ENCODE results near the gene MTHFR. TPM values are rescaled to one million over a fixed set of nuclear protein-coding genes. Genes with fewer than 3 reads are reported as not detected.

Gene MTHFR
- total and polyA plus RNA-seq, 8 donors = 9.6 to 19.1 (median 15.6) TPM

DNA sequence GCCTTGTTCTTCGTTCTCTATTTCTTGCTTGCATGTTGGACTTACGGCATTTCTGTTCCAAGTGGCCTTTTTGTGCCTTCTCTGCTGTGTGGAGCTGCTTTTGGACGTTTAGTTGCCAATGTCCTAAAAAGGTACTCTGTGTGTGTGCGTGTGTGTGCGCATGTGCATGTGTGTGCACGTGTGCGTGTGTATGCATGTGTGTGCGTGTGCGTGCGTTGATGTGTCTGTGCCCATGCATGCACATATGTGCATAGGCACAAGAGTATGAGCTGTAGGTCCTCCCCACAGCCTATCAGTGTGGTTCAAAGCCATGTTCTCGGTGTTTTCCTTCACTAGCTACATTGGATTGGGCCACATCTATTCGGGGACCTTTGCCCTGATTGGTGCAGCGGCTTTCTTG lies 28.1 kb upstream of the MTHFR start:
- WGBS, 2 donors = 91 to 96% methylated on average over 13 of the region's 13 CpGs
- ATAC-seq (no peak), FAIRE-seq (no peak), DNase-seq (no peak)
- no peaks in the 10 kb centered on the region for H3K9me3 ChIP-seq
- H3K4me3 ChIP-seq = no peak overlapping the region
- no peaks in the 10 kb centered on the region for H3K4me1 ChIP-seq
- no peak overlapping the region for H3K27ac ChIP-seq
- TF ChIP-seq, protein P1, sequence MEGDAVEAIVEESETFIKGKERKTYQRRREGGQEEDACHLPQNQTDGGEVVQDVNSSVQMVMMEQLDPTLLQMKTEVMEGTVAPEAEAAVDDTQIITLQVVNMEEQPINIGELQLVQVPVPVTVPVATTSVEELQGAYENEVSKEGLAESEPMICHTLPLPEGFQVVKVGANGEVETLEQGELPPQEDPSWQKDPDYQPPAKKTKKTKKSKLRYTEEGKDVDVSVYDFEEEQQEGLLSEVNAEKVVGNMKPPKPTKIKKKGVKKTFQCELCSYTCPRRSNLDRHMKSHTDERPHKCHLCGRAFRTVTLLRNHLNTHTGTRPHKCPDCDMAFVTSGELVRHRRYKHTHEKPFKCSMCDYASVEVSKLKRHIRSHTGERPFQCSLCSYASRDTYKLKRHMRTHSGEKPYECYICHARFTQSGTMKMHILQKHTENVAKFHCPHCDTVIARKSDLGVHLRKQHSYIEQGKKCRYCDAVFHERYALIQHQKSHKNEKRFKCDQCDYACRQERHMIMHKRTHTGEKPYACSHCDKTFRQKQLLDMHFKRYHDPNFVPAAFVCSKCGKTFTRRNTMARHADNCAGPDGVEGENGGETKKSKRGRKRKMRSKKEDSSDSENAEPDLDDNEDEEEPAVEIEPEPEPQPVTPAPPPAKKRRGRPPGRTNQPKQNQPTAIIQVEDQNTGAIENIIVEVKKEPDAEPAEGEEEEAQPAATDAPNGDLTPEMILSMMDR (IDR thresholded peaks at IDR 0.05) = no peak
- H3K36me3 ChIP-seq = peaks cover 0 to 65% (median 21%) of the 10 kb centered on the region in 3 donors
- intact Hi-C loops (cut with DNase I) = loop anchor here in 2 of 3 donors (10.0 kb wide), 2 partner anchors 131 to 151 kb away; partner anchors contain the start of gene MFN2 (in 1 of the 2)
- H3K27me3 ChIP-seq = no peaks in the 10 kb centered on the region

DNA sequence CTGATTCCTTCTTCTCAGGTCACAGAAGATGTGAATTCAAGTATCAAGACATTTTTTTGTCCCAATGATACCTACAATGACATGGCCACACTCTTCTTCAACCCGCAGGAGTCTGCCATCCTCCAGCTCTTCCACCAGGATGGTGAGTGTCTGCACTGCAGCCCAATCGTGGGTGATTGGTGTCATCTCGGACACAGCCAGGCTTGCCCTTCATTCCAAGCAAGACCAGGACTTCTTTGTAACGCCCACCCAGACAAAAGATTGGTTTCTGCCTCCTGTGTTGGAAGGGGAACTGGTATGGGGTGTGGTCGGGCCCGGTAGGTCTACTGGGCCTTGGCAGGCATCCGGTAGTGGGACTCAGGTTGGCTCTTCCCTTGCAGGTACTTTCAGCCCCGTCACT lies 27.7 kb upstream of the MTHFR start:
- TF ChIP-seq, protein P1 (IDR thresholded peaks at IDR 0.05) = no peak
- no peaks in the 10 kb centered on the region for H3K9me3 ChIP-seq
- no peak overlapping the region for H3K27ac ChIP-seq
- no peak overlapping the region for H3K4me3 ChIP-seq
- peaks cover 0 to 67% (median 21%) of the 10 kb centered on the region in 3 donors for H3K36me3 ChIP-seq
- no peaks in the 10 kb centered on the region for H3K4me1 ChIP-seq
- WGBS, 2 donors = 92 to 96% methylated on average over 8 of the region's 8 CpGs
- no peaks in the 10 kb centered on the region for H3K27me3 ChIP-seq
- FAIRE-seq (no peak), DNase-seq (no peak), ATAC-seq (no peak)
- intact Hi-C loops (cut with DNase I) = loop anchor here in 2 of 3 donors (10.0 kb wide), 2 partner anchors 131 to 151 kb away; partner anchors contain the start of gene MFN2 (in 1 of the 2)

DNA sequence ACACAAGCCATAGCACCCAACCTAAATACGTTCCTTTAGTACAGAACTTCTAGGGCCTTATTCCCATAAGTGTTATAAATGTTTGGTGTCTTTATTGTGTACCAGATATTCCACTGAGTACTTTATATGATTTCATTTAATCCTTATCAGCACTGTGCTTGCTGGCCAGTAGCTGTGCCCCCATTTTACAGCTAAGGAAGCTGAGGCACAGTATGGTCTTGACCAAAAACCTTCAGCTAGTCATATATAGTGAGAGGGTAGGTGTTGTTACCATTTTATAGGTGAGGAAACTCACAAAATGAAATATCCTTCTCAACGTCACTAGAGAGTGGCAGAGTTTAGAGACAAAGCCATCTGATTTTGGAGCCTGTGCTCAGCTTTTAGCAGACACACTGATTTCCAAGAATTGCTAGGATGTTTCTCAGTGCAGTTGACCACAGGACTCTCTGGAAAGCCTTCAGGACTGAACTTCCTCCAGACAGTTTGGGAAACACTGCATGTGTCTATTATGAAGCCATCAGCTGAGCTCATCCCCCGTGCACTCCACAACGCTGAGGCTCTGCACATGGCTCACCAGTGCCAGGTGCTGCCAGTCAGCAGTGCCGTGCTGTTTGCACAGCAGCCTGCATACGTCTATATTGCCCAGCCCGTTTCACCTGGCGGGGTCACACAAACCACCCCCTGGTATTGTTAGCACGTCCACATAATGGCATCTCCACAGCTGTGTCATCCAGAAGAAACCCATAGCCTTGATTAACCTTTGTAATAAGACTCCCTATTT lies 26.4 kb upstream of the MTHFR start:
- no peaks in the 10 kb centered on the region for H3K9me3 ChIP-seq
- no peak overlapping the region for H3K4me3 ChIP-seq
- H3K27me3 ChIP-seq = no peaks in the 10 kb centered on the region
- DNase-seq (peak in 1 of 6 donors; percentile 40), FAIRE-seq (no peak), ATAC-seq (peak in 3 of 4 donors; percentile 29 to 46 (median 40))
- H3K27ac ChIP-seq = no peak overlapping the region
- WGBS, 2 donors = 50 to 69% methylated on average over 9 of the region's 9 CpGs
- intact Hi-C loops (cut with DNase I) = loop anchor here in 2 of 3 donors (10.0 kb wide), 2 partner anchors 133 to 153 kb away; partner anchors contain the start of gene MFN2 (in 1 of the 2)
- TF ChIP-seq, protein P1 (IDR thresholded peaks at IDR 0.05) = no peak
- peaks cover 0 to 58% (median 21%) of the 10 kb centered on the region in 3 donors for H3K36me3 ChIP-seq
- no peaks in the 10 kb centered on the region for H3K4me1 ChIP-seq

DNA sequence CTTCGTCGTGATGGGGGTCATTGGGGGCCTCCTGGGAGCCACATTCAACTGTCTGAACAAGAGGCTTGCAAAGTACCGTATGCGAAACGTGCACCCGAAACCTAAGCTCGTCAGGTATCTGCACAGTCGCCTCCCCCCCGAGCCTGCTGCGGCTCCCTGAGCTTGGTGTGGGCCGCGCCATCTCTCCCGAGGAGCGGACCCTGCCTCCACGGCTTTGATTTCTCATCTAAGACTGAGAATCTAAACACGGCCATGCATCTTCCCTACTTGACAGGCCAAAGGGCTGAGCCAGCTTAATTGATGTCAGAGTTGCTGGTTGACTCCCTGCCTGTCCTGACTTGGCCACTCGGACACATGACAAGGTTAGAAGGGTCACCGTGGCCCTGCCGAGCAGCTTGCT lies 22.7 kb upstream of the MTHFR start:
- 91 to 93% methylated on average over 19 of the region's 19 CpGs for WGBS, 2 donors
- FAIRE-seq = no peak
- no peaks in the 10 kb centered on the region for H3K27me3 ChIP-seq
- H3K9me3 ChIP-seq = no peaks in the 10 kb centered on the region
- TF ChIP-seq, protein P1 (IDR thresholded peaks at IDR 0.05) = no peak
- no peak for DNase-seq
- intact Hi-C loops (cut with DNase I) = no loop called here
- no peak overlapping the region for H3K4me3 ChIP-seq
- no peaks in the 10 kb centered on the region for H3K4me1 ChIP-seq
- peaks cover 0 to 35% (median 8%) of the 10 kb centered on the region in 3 donors for H3K36me3 ChIP-seq
- no peak overlapping the region for H3K27ac ChIP-seq
- ATAC-seq = no peak

DNA sequence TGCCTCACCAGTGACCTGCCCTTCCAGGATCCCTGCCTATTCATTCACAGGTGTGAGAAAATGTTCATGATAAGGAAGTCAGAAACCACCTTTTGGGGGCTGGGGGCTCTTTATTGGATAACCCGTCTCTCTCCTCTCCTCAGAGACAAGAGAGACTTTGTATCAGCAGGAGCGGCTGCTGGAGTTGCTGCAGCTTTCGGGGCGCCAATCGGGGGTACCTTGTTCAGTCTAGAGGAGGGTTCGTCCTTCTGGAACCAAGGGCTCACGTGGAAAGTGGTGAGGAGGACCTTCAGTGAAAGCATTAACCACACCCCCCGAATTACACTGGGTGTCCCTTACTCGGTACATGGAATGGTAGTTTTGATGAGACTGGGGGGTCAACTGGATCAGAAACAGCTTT lies 21.2 kb upstream of the MTHFR start:
- FAIRE-seq (no peak), ATAC-seq (no peak), DNase-seq (no peak)
- Histone ChIP-seq H3K27ac (no peak overlapping the region), H3K9me3 (no peaks in the 10 kb centered on the region), H3K36me3 (peaks cover 0 to 32% (median 6%) of the 10 kb centered on the region in 3 donors), H3K4me1 (no peaks in the 10 kb centered on the region), H3K4me3 (no peak overlapping the region), H3K27me3 (no peaks in the 10 kb centered on the region)
- TF ChIP-seq, protein P1 (IDR thresholded peaks at IDR 0.05) = no peak
- intact Hi-C loops (cut with DNase I) = no loop called here
- 92 to 95% methylated on average over 9 of the region's 9 CpGs for WGBS, 2 donors
